HG02623 (cell line): ENCODE results near the gene VPS37B.
"Not testable (repeated sequence)": the region's sequence is repeated elsewhere in the genome, so short reads cannot be mapped to it uniquely, and the experiment has no call there.

Experiments
- ATAC-seq: cut with Tn5 transposase; IDR thresholded peaks from one replicate; pipeline ENCODE4 v1.9.1; 2021; ENCODE audit warnings: moderate library complexity; ENCODE audit not compliant: unreplicated experiment

The VPS37B gene

DNA sequence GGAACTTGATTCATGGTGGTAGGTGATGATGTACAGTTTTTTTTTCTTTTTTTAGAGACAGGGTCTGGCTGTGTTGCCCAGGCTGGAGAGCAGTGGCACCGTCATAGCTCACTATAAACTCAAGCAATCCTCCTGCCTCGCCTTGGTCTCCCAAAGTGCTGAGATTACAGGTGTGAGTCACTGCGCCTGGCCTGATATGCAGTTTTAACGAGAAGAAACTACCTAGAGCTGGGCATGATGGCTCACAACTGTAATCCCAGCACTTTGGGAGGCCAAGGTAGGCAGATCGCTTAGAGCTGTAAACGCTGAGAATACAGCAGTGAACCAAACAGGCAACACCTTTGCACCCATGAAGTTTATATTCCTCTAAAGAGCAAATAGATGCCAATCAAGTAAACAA is 13.0 kb upstream of the VPS37B start:
- ATAC-seq = no peak

DNA sequence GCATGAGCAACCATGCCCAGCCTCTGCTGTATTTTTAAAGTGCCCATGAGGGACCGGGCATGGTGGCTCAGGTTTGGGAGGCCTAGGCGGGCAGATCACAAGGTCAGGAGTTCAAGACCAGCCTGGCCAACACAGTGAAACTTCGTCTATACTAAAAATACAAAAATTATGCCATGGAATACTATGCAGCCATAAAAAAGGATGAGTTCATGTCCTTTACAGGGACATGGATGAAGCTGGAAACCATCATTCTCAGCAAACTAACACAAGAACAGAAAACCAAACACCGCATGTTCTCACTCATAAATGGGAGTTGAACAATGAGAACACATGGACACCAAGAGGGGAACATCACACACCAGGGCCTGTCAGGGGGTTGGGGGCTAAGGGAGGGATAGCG is 9.3 kb upstream of the VPS37B start:
- ATAC-seq = not testable (repeated sequence)

DNA sequence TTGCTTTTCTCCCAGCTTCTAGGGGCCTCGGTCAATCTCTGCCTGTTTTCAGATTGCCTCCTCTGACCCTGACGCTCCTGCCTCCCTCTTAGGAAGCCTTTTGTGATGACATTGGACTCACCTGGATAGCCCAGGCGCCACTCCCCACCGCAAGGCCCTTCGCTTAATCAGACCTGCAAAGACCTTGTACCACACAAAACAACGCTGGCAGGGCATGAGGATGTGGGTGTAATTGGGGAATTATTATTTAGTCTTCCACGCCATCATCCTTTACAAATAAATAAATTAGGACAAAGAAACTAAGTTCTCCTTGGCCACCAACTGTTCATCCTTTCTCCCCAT is 7.7 kb upstream of the VPS37B start:
- ATAC-seq = no peak

DNA sequence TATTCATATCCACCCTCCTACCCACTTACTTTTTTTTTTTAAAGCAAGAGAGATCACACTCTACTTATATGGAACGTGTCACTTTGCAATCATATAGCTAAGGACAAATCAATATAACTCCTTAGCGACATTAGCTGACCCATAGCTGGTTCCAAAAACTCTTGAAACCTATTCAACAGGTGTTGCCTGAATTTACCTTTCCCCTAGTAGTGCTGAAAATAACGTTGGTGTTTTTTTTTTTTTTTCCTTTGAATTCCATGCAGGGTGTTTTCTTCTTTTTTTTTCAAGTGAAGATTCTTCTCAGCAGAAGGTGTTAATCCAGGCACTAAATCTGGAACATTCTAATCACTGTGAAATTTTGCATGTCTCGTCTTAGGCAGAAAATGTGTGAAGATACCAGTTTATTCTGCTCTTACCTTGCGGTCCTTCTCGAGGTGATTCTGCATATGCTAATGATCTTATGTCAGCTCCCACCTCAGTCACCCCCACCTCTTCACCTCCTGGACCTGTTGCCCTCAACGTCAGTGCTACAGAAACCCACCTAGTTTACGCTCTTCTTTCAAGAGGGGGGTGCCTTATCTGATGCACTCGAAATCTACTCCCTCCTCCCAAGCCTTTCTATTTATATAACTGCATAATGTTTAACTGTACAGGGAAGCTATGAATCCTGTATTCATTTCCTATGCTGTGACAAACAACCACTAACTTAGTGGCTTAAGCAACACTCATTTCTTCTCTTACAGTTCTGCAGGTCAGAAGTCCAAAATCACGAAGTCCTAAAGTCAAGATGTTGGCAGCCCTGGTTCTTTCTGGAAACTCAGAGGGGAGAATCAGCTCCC is 7.1 kb upstream of the VPS37B start:
- no peak for ATAC-seq

DNA sequence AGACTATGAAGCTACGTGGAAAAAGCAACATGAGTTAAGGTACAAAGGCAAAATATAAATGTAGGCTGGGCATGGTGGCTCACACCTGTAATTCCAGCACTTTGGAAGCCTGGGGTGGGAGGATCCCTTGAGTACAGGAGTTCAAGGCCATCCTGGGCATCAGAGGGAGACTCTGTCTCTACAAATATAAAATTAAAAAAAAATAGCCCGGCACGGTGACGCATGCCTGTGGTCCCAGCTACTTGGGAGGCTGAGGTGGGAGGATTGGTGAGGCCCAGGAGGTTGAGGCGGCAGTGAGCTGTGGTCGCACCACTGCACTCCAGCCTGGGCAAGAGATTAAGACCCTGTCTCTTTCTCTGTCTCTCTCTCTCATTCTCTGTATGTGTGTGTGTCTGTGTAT is 4.0 kb upstream of the VPS37B start:
- no peak for ATAC-seq

DNA sequence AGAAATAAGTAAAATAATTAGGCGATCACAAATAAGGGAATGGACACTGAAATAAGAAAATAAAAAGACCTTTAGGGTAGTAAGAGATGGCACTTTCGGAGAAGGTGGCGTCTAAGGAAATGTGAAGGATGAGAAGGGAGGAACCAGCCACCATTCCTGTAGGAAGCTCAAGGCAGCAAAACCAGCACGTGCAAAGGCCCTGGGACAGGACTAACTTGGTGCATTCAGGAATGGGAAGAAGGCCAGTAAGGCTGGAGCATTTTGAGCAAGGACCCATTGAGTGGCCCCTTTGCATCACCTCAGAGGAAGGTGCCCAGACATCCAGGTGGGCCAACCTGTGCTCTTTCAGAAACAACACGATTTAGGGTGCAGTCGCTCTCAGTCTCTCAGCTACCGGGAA is 738 bp upstream of the VPS37B start:
- ATAC-seq = no peak

DNA sequence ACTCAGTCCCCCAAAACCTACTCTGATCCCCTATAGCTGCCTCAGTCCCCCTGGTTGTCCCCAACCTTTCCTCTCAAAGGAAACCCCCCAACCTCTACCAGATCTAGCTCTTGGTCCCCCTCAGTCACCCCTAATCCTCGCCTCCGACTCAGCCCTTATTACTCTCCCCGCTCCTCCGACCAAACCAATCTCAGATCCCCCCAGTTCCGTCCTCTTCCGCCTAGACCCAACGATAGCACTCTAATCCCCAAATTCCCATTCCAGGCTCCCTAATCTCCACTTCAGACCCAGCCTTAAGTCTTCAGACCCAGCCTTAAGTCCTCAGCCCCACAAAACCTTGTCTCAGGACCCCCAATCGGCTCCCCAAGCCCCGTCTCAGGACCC is 612 bp downstream of the VPS37B start:
- ATAC-seq = no peak

DNA sequence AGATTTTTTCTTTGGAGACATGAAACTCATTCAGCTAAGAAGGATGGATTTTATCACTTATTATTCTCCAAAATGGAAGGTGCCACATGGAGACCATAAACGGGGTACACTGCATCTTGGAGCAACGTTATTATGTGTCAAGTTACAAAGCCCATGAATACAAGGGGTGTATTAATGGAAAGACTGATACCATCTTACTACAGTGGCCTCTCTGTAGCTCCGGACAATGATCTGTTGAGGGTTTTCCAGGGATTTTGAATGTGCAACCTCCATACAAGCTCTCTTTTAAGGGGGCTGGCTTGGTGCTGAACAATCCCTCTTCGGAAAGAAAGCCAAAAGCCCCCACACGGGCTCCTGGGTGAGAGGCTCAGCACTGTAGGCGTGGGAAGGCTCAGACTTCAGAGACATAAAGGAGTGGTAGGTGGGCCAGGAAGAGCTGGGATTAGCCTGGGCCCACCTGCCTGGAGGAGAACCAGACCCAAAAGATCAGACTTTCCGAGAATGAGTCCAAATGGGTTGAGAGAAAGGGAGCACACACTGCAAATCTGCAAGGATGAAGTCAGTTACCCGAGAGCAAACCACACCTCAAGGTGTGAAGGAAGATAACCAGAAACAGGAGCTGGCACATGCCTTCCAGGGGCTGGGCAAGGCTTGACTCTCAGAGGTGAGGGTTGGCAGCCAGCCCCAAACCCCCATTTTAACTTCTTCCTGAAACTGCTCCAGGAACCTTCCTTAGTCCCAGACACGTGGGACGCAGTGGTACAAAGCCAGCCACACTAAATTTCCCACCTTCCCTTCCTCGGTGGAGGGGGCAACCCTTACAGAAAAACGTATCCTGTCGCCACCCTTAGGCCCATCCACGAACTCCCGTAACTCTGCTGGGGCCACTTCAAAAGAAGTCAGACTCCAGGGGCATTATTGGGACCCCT is 1.5 kb downstream of the VPS37B start:
- no peak for ATAC-seq

DNA sequence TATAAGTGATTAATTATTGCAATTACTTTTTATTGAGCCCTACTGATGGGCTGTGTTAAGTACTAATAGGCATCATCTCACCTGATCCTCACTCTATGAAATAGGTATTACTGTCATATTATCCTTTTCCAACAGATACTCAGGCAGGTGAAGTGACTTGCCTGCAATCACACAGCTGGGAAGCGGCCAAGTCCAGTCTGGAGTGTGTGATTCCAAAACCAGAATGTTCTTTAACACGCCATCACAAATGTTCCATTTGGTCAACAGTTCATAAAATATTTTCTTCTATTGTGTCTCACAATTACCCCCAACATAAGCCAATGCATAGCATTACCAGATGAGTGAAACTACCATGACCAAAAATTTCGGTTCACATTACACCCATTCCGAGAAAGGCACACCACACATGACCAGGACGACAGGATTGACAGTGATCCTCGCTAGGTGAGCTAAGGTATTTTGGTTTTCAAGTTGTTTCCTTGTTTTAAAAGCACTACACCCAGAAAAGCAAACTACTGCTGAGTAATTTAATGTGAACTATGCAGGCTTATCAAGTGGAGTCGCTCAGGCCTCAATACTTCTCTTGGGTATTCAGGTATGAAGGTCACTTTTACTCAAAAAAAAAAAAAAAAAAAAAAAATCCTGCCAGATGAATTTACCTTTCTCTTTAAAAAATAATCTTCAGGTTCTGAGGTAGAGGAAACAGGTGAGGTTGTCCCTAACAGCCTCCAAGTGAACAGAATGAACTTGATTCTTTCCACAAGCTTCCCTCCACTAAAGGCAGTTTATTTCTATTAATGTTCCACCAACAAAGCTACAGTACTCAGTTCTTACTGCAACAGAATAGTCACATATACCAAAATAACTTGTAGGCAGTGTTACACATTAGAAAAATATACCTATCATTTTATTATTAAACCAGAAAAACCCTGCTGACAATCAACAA is 2.4 kb downstream of the VPS37B start:
- ATAC-seq = no peak

DNA sequence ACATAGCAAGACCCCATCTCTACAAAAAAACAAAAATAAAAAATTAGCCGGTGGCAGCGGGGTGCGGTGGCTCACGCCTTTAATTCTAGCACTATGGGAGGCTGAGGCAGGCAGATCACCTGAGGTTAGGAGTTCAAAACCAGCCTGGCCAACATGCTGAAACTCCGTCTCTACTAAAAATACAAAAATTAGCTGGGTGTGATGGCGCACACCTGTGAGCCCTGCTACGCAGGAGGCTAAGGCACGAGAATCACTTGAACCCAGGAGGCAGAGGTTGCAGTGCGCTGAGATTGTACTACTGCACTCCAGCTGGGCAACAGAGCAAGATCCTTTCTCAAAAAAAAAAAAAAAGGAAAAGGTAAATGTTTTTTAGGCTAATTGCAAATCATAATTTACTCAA is 3.2 kb downstream of the VPS37B start:
- not testable (repeated sequence) for ATAC-seq

DNA sequence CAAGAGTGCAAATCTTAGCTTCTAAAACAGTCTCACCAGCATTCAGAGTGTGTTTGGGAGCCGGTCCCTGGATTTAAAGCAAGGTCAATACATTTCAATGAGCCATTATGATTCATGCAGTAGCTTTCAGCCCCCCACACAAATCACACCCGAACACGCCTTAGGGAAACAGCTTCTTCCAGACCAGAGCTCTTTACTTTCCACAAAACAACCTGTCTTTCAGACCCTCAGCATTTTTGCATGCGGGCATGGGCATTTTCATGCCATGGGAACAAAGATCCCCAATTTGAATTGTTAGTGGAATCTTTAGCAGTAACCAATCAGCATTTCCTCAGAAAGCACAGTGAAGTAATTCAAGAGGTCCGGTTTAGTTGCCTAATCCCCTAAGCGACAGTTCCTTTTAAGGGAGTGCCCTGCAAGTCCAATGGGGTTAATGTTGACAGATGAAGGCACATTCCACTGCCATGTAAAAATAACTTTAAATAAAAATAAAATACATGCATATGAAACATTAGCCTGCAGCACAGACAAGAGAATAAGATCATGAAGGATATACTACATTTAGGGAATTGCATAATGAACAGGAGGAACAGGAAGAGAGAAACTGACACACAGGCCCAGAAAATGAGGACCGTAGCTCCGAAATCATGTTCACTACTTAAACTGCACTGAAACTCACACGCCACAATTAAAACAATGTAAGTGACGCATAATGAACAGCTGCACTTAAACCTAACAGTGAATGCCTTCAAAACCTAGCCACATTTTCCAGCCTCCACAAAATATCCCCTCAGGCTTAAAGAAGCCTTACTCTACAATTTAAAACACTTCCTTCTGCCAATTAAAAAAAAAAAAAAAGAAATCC is 4.0 kb downstream of the VPS37B start:
- ATAC-seq = no peak

DNA sequence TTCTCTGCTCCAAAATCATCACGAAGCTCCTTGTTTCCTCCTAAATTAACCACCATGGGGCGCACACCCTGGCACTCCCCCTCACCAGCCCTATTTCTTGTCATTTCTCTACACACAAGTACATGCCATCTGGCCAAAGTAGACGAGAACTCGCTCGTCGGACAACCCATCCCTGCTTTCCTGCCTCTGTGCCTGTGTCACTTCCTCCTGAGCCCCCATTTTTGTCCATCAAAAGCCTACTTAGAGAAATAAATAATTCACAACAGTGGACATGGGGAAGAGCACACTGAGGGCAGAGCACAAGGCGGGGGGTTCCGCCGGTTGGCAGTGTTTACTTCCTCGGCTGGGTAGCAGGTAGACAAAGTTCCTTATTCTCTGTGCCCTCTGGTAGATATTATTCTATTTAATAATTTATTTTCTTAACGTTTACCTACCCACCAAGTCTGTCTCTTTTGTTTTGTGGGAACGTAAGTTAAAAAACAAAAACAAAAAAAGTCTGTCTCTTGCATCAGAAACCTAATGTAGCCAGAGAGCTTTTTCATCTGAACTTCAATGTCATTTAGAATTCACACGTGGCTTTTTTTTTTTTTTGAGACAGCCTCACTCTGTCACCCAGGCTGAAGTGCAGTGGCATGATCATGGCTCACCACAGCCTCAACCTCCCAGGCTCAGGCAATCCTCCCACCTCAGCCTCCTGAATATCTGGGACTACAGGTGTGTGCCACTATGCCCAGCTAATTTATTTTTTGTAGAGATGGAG is 6.0 kb downstream of the VPS37B start:
- no peak for ATAC-seq

DNA sequence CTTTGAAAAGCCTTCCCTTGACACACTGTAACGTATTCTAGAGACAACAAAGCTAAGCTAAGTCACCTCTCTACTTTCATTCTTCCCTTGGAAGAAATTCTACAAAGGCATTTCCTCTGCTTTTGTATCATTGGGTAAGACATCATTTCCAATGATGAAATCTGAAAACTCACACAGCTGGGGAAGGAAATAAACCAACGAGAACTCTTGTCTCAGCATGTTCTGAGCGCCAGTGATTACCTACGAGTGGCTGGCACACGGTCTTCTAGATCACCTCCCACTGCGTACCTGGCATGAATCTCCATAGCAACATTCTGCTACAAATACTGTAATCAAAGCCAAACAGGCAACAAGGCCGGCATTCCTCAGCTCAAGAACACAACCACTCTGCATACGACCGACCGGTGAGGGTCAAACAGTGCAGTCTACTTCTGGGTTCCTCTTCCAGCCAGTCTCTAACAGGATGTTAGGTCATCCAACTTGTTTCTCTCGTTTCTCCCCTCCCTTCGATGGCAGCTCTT is 7.6 kb downstream of the VPS37B start:
- ATAC-seq = no peak

DNA sequence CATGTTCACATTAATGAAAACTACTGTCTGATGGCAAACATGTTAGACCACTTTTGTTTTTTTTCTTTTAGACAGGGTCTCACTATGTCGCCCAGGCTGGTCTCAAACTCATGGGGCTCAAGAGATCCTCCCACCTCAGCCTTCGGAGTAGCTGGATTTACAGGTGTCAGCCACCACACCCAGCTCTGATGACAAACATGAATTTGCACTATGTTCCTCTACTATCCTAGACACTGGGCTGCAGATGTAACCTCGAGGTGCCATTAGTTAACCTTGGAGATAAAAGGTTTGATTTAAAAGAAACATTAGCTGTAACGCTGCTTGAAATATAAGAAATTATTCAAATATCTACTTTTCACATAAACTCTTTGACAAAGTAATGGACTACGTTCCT is 8.1 kb downstream of the VPS37B start:
- peak; percentile 23 for ATAC-seq

DNA sequence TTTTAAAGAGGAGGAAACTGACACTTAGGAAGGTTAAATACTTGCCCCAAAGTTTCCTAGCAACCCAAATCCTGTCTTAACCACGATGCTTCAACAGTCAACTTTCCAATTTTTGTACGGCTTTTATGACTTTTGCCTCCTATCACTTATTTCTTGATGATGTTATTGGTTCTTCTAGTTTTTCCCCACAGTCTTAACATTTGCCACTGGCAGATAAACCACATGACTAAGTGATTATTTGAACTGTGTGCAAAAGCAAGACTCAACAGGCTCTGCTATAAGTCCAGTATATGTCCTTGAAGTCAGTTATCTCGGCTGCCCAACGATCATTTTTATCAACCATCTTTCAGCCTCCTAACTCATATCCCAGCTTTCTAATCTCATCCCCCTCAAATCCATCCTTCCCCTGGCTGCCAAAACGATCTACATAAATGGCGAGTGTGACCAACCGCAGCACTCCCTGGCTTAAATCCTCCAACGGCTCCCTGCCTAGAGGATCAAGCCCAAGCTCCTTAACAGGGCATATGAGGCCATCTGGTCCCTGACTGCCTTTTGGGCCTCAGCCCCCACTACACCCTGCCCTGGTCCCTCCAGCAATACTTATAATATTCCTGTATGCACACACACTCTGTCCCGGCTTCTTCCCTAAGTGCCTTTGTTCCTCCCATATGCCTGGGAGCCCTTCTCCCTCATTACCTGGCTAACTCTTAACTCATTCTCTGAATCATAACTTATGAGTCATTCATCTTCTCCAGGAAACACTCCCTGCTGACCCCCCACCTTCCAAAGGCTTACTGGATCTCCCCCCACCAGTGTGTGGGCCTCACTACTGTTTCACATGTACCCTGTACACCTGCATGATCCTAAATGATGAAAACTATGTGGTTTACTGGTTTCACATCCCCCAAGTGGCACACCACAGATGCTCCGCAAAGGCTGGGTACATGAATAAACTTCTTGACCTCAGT is 8.8 kb downstream of the VPS37B start:
- ATAC-seq = peak; percentile 76

DNA sequence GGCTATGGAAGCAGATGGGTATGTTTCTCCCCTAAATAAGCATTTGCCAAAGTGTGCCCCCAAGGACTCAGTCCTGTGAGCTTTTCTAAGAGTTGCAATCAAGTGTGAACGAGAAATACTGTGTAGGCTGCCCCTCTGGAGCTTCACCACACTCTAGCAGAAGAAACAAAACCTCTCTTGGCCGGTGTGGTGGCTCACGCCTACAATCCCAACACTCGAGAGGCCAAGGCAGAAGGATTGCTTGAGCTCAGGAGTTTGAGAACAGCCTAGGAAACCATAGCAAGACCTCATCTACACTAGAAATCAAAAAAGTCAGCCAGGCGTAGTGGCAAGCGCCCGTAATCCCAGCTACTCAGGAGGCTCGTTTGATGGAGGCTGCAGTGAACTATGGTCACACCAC is 9.8 kb downstream of the VPS37B start:
- ATAC-seq = no peak

DNA sequence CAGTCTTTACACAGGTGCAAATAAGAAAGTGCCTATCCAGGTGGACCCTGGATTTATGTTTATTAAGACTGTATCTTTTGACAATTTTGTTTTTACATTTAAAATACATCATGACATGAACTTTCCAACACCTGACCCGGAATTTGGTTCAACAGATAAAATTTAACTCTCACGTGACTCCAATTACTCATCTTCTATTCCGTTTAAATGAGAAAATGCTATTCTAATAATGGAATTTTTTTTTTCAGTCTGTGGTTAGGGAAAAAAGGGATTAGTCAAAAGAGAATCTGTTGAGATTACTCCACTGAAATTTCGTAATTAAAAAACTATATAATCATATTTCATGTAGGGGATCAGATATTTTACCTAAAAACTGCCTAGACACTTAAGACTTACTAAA is 11.1 kb downstream of the VPS37B start:
- no peak for ATAC-seq
